T-helper 2 cell treated with Interferon-gamma antibody and Interleukin-4, amounts not matched to agents 100 ng/mL and 5 ng/mL, for 36 hours (primary cell): ENCODE measurements around the gene B4GALNT1. TPM values are rescaled to one million over a fixed set of nuclear protein-coding genes. Genes with fewer than 3 reads are reported as not detected.
"Not testable (repeated sequence)": the region's sequence is repeated elsewhere in the genome, so short reads cannot be mapped to it uniquely, and the experiment has no call there.

Experiments used
- intact Hi-C: fragments of 100-400 bp; cut with micrococcal nuclease; formaldehyde crosslinking; loops from one replicate; pipeline ENCODE4 v1.15.1; 2023
- total RNA-seq: library from RNA; stranded (reverse); gene quantifications from 2 replicates; pipeline ENCODE4 v1.2.3, GENCODE V29; 2022

B4GALNT1 gene
- 1.5 and 1.9 TPM in 2 replicates for total RNA-seq

- intact Hi-C loops: loop anchor here (1.0 to 5.0 kb wide), 2 partner anchors 50 to 59 kb away; partner anchors contain the start of gene OS9
Measured at GRCh38 chr12:57632958-57633840, at the start of gene B4GALNT1. B4GALNT1 (minus strand) TSS chr12:57633201; CDS start chr12:57632132, 1,069 bp downstream.

GRCh38 chr12:57679697-57680096, 46.7 kb upstream of the B4GALNT1 start:
- intact Hi-C loops: no loop called here

GRCh38 chr12:57677947-57678346, 44.9 kb upstream of the B4GALNT1 start:
- intact Hi-C loops: not testable (repeated sequence)

GRCh38 chr12:57674691-57675090, 41.7 kb upstream of the B4GALNT1 start:
- intact Hi-C loops: no loop called here

- intact Hi-C loops: no loop called here
Measured at GRCh38 chr12:57672801-57673200, 39.8 kb upstream of the B4GALNT1 start.

GRCh38 chr12:57671811-57672210, 38.8 kb upstream of the B4GALNT1 start:
- intact Hi-C loops: not testable (repeated sequence)

- intact Hi-C loops: not testable (repeated sequence)
Measured at GRCh38 chr12:57669691-57670090, 36.7 kb upstream of the B4GALNT1 start.

- intact Hi-C loops: no loop called here
Measured at GRCh38 chr12:57666897-57667296, 33.9 kb upstream of the B4GALNT1 start.

GRCh38 chr12:57665066-57665820, 32.2 kb upstream of the B4GALNT1 start:
- intact Hi-C loops: not testable (repeated sequence)

- intact Hi-C loops: no loop called here
Measured at GRCh38 chr12:57661376-57661775, 28.4 kb upstream of the B4GALNT1 start.

GRCh38 chr12:57658890-57659289, 25.9 kb upstream of the B4GALNT1 start:
- intact Hi-C loops: no loop called here

GRCh38 chr12:57657744-57658143, 24.7 kb upstream of the B4GALNT1 start:
- intact Hi-C loops: no loop called here

- intact Hi-C loops: not testable (repeated sequence)
Measured at GRCh38 chr12:57656408-57656807, 23.4 kb upstream of the B4GALNT1 start.

- intact Hi-C loops: no loop called here
Measured at GRCh38 chr12:57655541-57656240, 22.7 kb upstream of the B4GALNT1 start.

GRCh38 chr12:57654042-57654441, 21.0 kb upstream of the B4GALNT1 start:
- intact Hi-C loops: no loop called here

- intact Hi-C loops: not testable (repeated sequence)
Measured at GRCh38 chr12:57646659-57647049, 13.7 kb upstream of the B4GALNT1 start.

- intact Hi-C loops: not testable (repeated sequence)
Measured at GRCh38 chr12:57645990-57646658, 13.1 kb upstream of the B4GALNT1 start.

- intact Hi-C loops: no loop called here
Measured at GRCh38 chr12:57641699-57642442, 8.9 kb upstream of the B4GALNT1 start.

- intact Hi-C loops: no loop called here
Measured at GRCh38 chr12:57640175-57641042, 7.4 kb upstream of the B4GALNT1 start.
